HG03457 (cell line): Measurements from ENCODE around the gene CAMTA1.

Experiments used
- ATAC-seq: cut with Tn5 transposase; IDR thresholded peaks from one replicate; pipeline ENCODE4 v1.9.1; 2021; ENCODE audit warnings: moderate number of reproducible peaks; ENCODE audit not compliant: unreplicated experiment

Gene CAMTA1

GRCh38 chr1:7810395-7810794 is 1025.1 kb downstream of the CAMTA1 start:
- ATAC-seq, result no peak

- ATAC-seq, result no peak
Measured at GRCh38 chr1:7811476-7811875, 1026.2 kb downstream of the CAMTA1 start.

GRCh38 chr1:7813677-7814373 is 1028.6 kb downstream of the CAMTA1 start:
- ATAC-seq, result no peak
